ENCODE data around the gene LDLRAD2. TPM values are rescaled to one million over a fixed set of nuclear protein-coding genes. Genes with fewer than 3 reads are reported as not detected.

The LDLRAD2 gene
- total RNA-seq, 1 donor from 2014 or later: 0.14 TPM

DNA sequence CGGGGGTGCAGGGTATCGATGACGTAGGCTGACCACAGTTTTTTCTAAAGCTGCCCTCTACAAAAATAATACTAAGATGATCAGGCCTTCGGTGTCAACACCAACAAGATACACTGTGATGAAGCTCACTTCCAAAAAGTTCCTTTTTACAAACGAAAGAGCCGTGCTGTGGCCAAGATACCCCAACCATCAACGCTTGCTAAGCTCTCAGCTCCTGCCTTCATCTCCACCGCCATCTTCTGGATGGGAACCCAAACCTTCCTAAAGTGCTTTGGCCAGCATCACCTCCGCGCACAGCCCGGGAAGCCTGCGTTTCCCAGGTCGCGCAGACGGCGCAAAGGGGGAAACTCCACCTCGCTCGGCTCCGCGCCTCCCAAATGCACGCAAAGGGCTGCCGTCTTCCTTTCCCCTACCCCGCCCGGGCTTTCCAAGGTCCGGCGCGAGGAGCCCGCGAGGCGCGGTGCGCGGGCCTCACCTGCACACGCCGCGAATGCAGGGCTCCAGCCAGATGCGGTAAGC lies 29.7 kb upstream of the LDLRAD2 start:
- no peak for FAIRE-seq
- Histone ChIP-seq H4K20me1 (ENCODE audit: insufficient read depth, low read length) (peaks cover 32% of the 10 kb centered on the region), H3K4me2 (ENCODE audit: low read length) (peak overlapping the region; percentile 92), H3K27ac (ENCODE audit: low read depth, low read length) (peak overlapping the region; percentile 100), H3K79me2 (ENCODE audit: insufficient read depth, low read length) (peaks cover 56% of the 10 kb centered on the region), H2AFZ (ENCODE audit: low read depth, low read length) (peak overlapping the region; percentile 76), H3K36me3 (ENCODE audit: insufficient read depth, low read length) (no peaks in the 10 kb centered on the region), H3K9ac (ENCODE audit: low read length) (peak overlapping the region; percentile 98), H3K4me3 (ENCODE audit: insufficient read depth, low read depth, low read length) (peak overlapping the region; percentile 84), H3K9me3 (ENCODE audit: insufficient read depth, low read depth, low read length) (peaks cover under 1% of the 10 kb centered on the region), H3K4me1 (ENCODE audit: insufficient read depth, low read length) (no peaks in the 10 kb centered on the region), H3K27me3 (ENCODE audit: insufficient read depth, low read length) (no peaks in the 10 kb centered on the region)
- no peaks in the 10 kb centered on the region for H3K27me3 Mint-ChIP-seq (ENCODE audit: low read depth, unreplicated experiment)
- H3K27ac Mint-ChIP-seq (ENCODE audit: unreplicated experiment): peak overlapping the region; percentile 96
- DNase-seq (ENCODE audit: low read depth): peak; percentile 45
- peaks cover 2% of the 10 kb centered on the region for H3K9me3 Mint-ChIP-seq (ENCODE audit: unreplicated experiment)
- H3K36me3 Mint-ChIP-seq (ENCODE audit: low read depth, unreplicated experiment): no peaks in the 10 kb centered on the region
- TF ChIP-seq EZH2 (IDR thresholded peaks at IDR 0.05; ENCODE audit: insufficient read depth, low read length): no peak
- no peak for TF ChIP-seq CTCF (IDR thresholded peaks at IDR 0.05; ENCODE audit: insufficient read depth, low read depth, low read length)
- peak overlapping the region; percentile 97 for H3K4me3 Mint-ChIP-seq (ENCODE audit: unreplicated experiment)
- H3K4me1 Mint-ChIP-seq (ENCODE audit: low read depth, unreplicated experiment): peaks cover 10% of the 10 kb centered on the region

GRCh38 chr1:21782868-21783678 lies 29.0 kb upstream of the LDLRAD2 start, which contains the start of gene USP48:
Gene USP48 (minus strand): TSS chr1:21783149. CDS start chr1:21782957, 192 bp downstream.
- FAIRE-seq: no peak
- H3K4me1 ChIP-seq (ENCODE audit: insufficient read depth, low read length): no peaks in the 10 kb centered on the region
- no peaks in the 10 kb centered on the region for H3K9me3 ChIP-seq (ENCODE audit: insufficient read depth, low read depth, low read length)
- peak within 1 kb of the TSS; percentile 84 for H3K4me3 ChIP-seq (ENCODE audit: insufficient read depth, low read depth, low read length)
- DNase-seq (ENCODE audit: low read depth): peak; percentile 94
- Mint-ChIP-seq H3K36me3 (ENCODE audit: low read depth, unreplicated experiment) (no peaks in the 10 kb centered on the region), H3K4me1 (ENCODE audit: low read depth, unreplicated experiment) (peaks cover 10% of the 10 kb centered on the region), H3K4me3 (ENCODE audit: unreplicated experiment) (peak within 1 kb of the TSS; percentile 97), H3K27ac (ENCODE audit: unreplicated experiment) (peak within 1 kb of the TSS; percentile 100), H3K27me3 (ENCODE audit: low read depth, unreplicated experiment) (no peaks in the 10 kb centered on the region), H3K9me3 (ENCODE audit: unreplicated experiment) (peaks cover 2% of the 10 kb centered on the region)
- peak within 1 kb of the TSS; percentile 98 for H3K9ac ChIP-seq (ENCODE audit: low read length)
- no peaks in the 10 kb centered on the region for H3K27me3 ChIP-seq (ENCODE audit: insufficient read depth, low read length)
- H3K79me2 ChIP-seq (ENCODE audit: insufficient read depth, low read length): peaks cover 49% of the 10 kb centered on the region
- TF ChIP-seq EZH2 (IDR thresholded peaks at IDR 0.05; ENCODE audit: insufficient read depth, low read length): no peak
- no peak for TF ChIP-seq CTCF (IDR thresholded peaks at IDR 0.05; ENCODE audit: insufficient read depth, low read depth, low read length)
- H4K20me1 ChIP-seq (ENCODE audit: insufficient read depth, low read length): peaks cover 26% of the 10 kb centered on the region
- H2AFZ ChIP-seq (ENCODE audit: low read depth, low read length): peak within 1 kb of the TSS; percentile 76
- no peaks in the 10 kb centered on the region for H3K36me3 ChIP-seq (ENCODE audit: insufficient read depth, low read length)
- H3K4me2 ChIP-seq (ENCODE audit: low read length): peak within 1 kb of the TSS; percentile 92
- peak within 1 kb of the TSS; percentile 100 for H3K27ac ChIP-seq (ENCODE audit: low read depth, low read length)
